Hindlimb muscle (tissue), 1 donor: Measurements from ENCODE around the gene UBE2E2. TPM values are rescaled to one million over a fixed set of nuclear protein-coding genes. Genes with fewer than 3 reads are reported as not detected.

Experiments
- DNase-seq: peaks from one replicate; pipeline ENCODE4 v3.0.0-alpha.2; 2013
- polyA plus RNA-seq: library from polyadenylated mRNA; unstranded; fragments of 120-200 nt; gene quantifications from one replicate; pipeline ENCODE4 v1.2.1, GENCODE V29; 2013; ENCODE audit not compliant: insufficient read length

The UBE2E2 gene
- polyA plus RNA-seq, 1 donor = 32.0 TPM

GRCh38 chr3:23241256-23241655 lies 38.1 kb downstream of the UBE2E2 start:
- DNase-seq = no peak

GRCh38 chr3:23242106-23242505 lies 39.0 kb downstream of the UBE2E2 start:
- no peak for DNase-seq

- no peak for DNase-seq
Measured at GRCh38 chr3:23244324-23245041, 41.4 kb downstream of the UBE2E2 start.

GRCh38 chr3:23246651-23247050 lies 43.5 kb downstream of the UBE2E2 start:
- DNase-seq = no peak

GRCh38 chr3:23248594-23249131 lies 45.5 kb downstream of the UBE2E2 start:
- DNase-seq = no peak

GRCh38 chr3:23249961-23250360 lies 46.8 kb downstream of the UBE2E2 start:
- DNase-seq = no peak

- no peak for DNase-seq
Measured at GRCh38 chr3:23252122-23252521, 49.0 kb downstream of the UBE2E2 start.

GRCh38 chr3:23253214-23253613 lies 50.1 kb downstream of the UBE2E2 start:
- DNase-seq = no peak

GRCh38 chr3:23254282-23254681 lies 51.2 kb downstream of the UBE2E2 start:
- DNase-seq = no peak

- no peak for DNase-seq
Measured at GRCh38 chr3:23254835-23255234, 51.7 kb downstream of the UBE2E2 start.

GRCh38 chr3:23256741-23257435 lies 53.8 kb downstream of the UBE2E2 start:
- no peak for DNase-seq

GRCh38 chr3:23258110-23258509 lies 55.0 kb downstream of the UBE2E2 start:
- no peak for DNase-seq

GRCh38 chr3:23259515-23259914 lies 56.4 kb downstream of the UBE2E2 start:
- DNase-seq = no peak

GRCh38 chr3:23262766-23263165 lies 59.6 kb downstream of the UBE2E2 start:
- no peak for DNase-seq

GRCh38 chr3:23263796-23264195 lies 60.7 kb downstream of the UBE2E2 start:
- no peak for DNase-seq

- DNase-seq = no peak
Measured at GRCh38 chr3:23264413-23264812, 61.3 kb downstream of the UBE2E2 start.

- DNase-seq = no peak
Measured at GRCh38 chr3:23270423-23270822, 67.3 kb downstream of the UBE2E2 start.

- no peak for DNase-seq
Measured at GRCh38 chr3:23271876-23272741, 69.0 kb downstream of the UBE2E2 start.

GRCh38 chr3:23272820-23273219 lies 69.7 kb downstream of the UBE2E2 start:
- DNase-seq = no peak

GRCh38 chr3:23275061-23275460 lies 71.9 kb downstream of the UBE2E2 start:
- DNase-seq = no peak

- no peak for DNase-seq
Measured at GRCh38 chr3:23275814-23276213, 72.7 kb downstream of the UBE2E2 start.

GRCh38 chr3:23276913-23277658 lies 74.0 kb downstream of the UBE2E2 start:
- no peak for DNase-seq
